COLO829 (cell line): Measurements from ENCODE around the gene WNT3A.

Experiments
- DNase-seq: peaks from one replicate; pipeline ENCODE4 v3.0.0; 2012; ENCODE audit warnings: low spot score

Gene WNT3A

GRCh38 chr1:228031276-228031995 lies 24.6 kb downstream of the WNT3A start:
- DNase-seq = no peak

- no peak for DNase-seq
These were observed 25.2 kb downstream of the WNT3A start for GRCh38 chr1:228032041-228032440.

- no peak for DNase-seq
These were observed 26.6 kb downstream of the WNT3A start for GRCh38 chr1:228033376-228033775.

GRCh38 chr1:228034954-228035837 lies 28.4 kb downstream of the WNT3A start:
- DNase-seq = no peak

GRCh38 chr1:228035844-228036243 lies 29.0 kb downstream of the WNT3A start:
- no peak for DNase-seq

- DNase-seq = no peak
These were observed 30.0 kb downstream of the WNT3A start for GRCh38 chr1:228036701-228037231.

GRCh38 chr1:228037401-228038386 lies 30.9 kb downstream of the WNT3A start:
- no peak for DNase-seq

GRCh38 chr1:228038387-228039005 lies 31.7 kb downstream of the WNT3A start:
- DNase-seq = no peak

GRCh38 chr1:228039006-228039903 lies 32.5 kb downstream of the WNT3A start:
- no peak for DNase-seq

- no peak for DNase-seq
These were observed 33.2 kb downstream of the WNT3A start for GRCh38 chr1:228039986-228040385.

- no peak for DNase-seq
These were observed 34.5 kb downstream of the WNT3A start for GRCh38 chr1:228041316-228041715.

GRCh38 chr1:228042508-228042907 lies 35.7 kb downstream of the WNT3A start:
- DNase-seq = no peak

GRCh38 chr1:228043281-228043848 lies 36.6 kb downstream of the WNT3A start:
- DNase-seq = no peak

- no peak for DNase-seq
These were observed 38.2 kb downstream of the WNT3A start for GRCh38 chr1:228044961-228045360.

- no peak for DNase-seq
These were observed 38.6 kb downstream of the WNT3A start for GRCh38 chr1:228045405-228045804.

- no peak for DNase-seq
These were observed 39.1 kb downstream of the WNT3A start for GRCh38 chr1:228045871-228046270.

- no peak for DNase-seq
These were observed 39.8 kb downstream of the WNT3A start for GRCh38 chr1:228046421-228047182.

- no peak for DNase-seq
These were observed 40.3 kb downstream of the WNT3A start for GRCh38 chr1:228047183-228047466.

- no peak for DNase-seq
These were observed 41.3 kb downstream of the WNT3A start for GRCh38 chr1:228048120-228048519.
